Left lung (tissue), 10 donors: ENCODE results near the gene ZNF76. TPM values are rescaled to one million over a fixed set of nuclear protein-coding genes. Genes with fewer than 3 reads are reported as not detected.

Experiments used
- ATAC-seq: fragments of 200-7000 bp; cut with Tn5 transposase; one replicate; pipeline ENCODE4 v1.9.1; 2020; ENCODE audit warnings: moderate library complexity
- DNase-seq, 4 donors: peaks; one replicate each; pipeline ENCODE4 v3.0.0-alpha.2; 2013 to 2020
- H3K27ac ChIP-seq, 2 donors: fragments of 200-600 bp; sonication (generic) in 1 of 2; one replicate each; pipeline versions ENCODE4 v1.5.0 to v1.8.0; 2020 to 2021
- H3K27me3 ChIP-seq, 2 donors: fragments of 200-600 bp; sonication (generic) in 1 of 2; one replicate each; pipeline versions ENCODE4 v1.5.0 to v1.8.0; 2020 to 2021
- H3K36me3 ChIP-seq, 2 donors: fragments of 200-600 bp; sonication (generic) in 1 of 2; one replicate each; pipeline versions ENCODE4 v1.5.0 to v1.8.0; 2020 to 2021
- H3K4me1 ChIP-seq, 2 donors: fragments of 200-600 bp; one replicate each; pipeline ENCODE4 v1.8.0; 2021
- H3K4me3 ChIP-seq, 2 donors: fragments of 200-600 bp; sonication (generic) in 1 of 2; one replicate each; pipeline versions ENCODE4 v1.5.0 to v1.8.0; 2020 to 2021; ENCODE audit warnings: mild to moderate bottlenecking in 1 of 2
- H3K9me3 ChIP-seq, 2 donors: fragments of 200-600 bp; sonication (generic) in 1 of 2; one replicate each; pipeline versions ENCODE4 v1.5.0 to v1.8.0; 2020 to 2021
- CTCF ChIP-seq, 2 donors: fragments of 200-600 bp; sonication (generic) in 1 of 2; IDR thresholded peaks; one replicate each; pipeline versions ENCODE4 v1.5.0 to v1.8.0; 2021; ENCODE audit warnings: antibody characterized with exemption in 2 of 2
- intact Hi-C, 2 donors: fragments of 100-400 bp; cut with DNase I; formaldehyde crosslinking; loops; one replicate each; pipeline versions ENCODE4 v1.11.2 to v1.14.2; 2022
- polyA plus RNA-seq, 6 donors: library from polyadenylated mRNA; unstranded; fragments of 120-200 nt; gene quantifications; one replicate each; pipeline ENCODE4 v1.2.1, GENCODE V29; 2013; ENCODE audit not compliant: insufficient read length in 6 of 6
- total RNA-seq, 2 donors: library from RNA; stranded (reverse); fragmentation: NEBNext Ultra II Directional; extraction: Animal tissue kit (Norgen Biotek cat#: 25700); gene quantifications; one replicate each; pipeline ENCODE4 v1.2.1, GENCODE V29; 2021
- donor health status: DM: no; HTN: yes; CAD: no.
- donor health status: DM: no; HTN: no; CAD: no.

The ZNF76 gene
- total and polyA plus RNA-seq, 8 donors: 28.3 to 44.4 (median 41.0) TPM

- no peaks in the 10 kb centered on the region for H3K27me3 ChIP-seq
- no peak overlapping the region for H3K4me3 ChIP-seq
- DNase-seq (no peak), ATAC-seq (no peak)
- intact Hi-C loops: no loop called here
- H3K36me3 ChIP-seq: peaks cover 0 to 64% of the 10 kb centered on the region in 2 donors
- no peak overlapping the region for H3K27ac ChIP-seq
- H3K4me1 ChIP-seq: no peaks in the 10 kb centered on the region
- no peak for TF ChIP-seq CTCF (IDR thresholded peaks at IDR 0.05)
- H3K9me3 ChIP-seq: no peaks in the 10 kb centered on the region
Measured at GRCh38 chr6:35282472-35282871, 22.9 kb downstream of the ZNF76 start.

- Histone ChIP-seq H3K36me3 (peaks cover 0 to 73% of the 10 kb centered on the region in 2 donors), H3K27me3 (no peaks in the 10 kb centered on the region), H3K4me1 (no peaks in the 10 kb centered on the region), H3K4me3 (no peak overlapping the region), H3K9me3 (no peaks in the 10 kb centered on the region), H3K27ac (no peak overlapping the region)
- ATAC-seq (no peak), DNase-seq (no peak)
- intact Hi-C loops: no loop called here
- no peak for TF ChIP-seq CTCF (IDR thresholded peaks at IDR 0.05)
Measured at GRCh38 chr6:35283361-35283760, 23.8 kb downstream of the ZNF76 start.

- intact Hi-C loops: no loop called here
- no peak for TF ChIP-seq CTCF (IDR thresholded peaks at IDR 0.05)
- Histone ChIP-seq H3K9me3 (no peaks in the 10 kb centered on the region), H3K4me3 (no peak overlapping the region), H3K36me3 (peaks cover 0 to 100% of the 10 kb centered on the region in 2 donors), H3K27me3 (no peaks in the 10 kb centered on the region), H3K4me1 (no peaks in the 10 kb centered on the region), H3K27ac (no peak overlapping the region)
- DNase-seq: no peak
- ATAC-seq: no peak
Measured at GRCh38 chr6:35287671-35288396, 28.3 kb downstream of the ZNF76 start.

- H3K27me3 ChIP-seq: no peaks in the 10 kb centered on the region
- intact Hi-C loops: no loop called here
- no peak for TF ChIP-seq CTCF (IDR thresholded peaks at IDR 0.05)
- no peaks in the 10 kb centered on the region for H3K4me1 ChIP-seq
- H3K36me3 ChIP-seq: peaks cover 0 to 100% of the 10 kb centered on the region in 2 donors
- ATAC-seq (no peak), DNase-seq (no peak)
- no peaks in the 10 kb centered on the region for H3K9me3 ChIP-seq
- H3K4me3 ChIP-seq: no peak overlapping the region
- no peak overlapping the region for H3K27ac ChIP-seq
Measured at GRCh38 chr6:35288834-35289233, 29.3 kb downstream of the ZNF76 start.

- intact Hi-C loops: no loop called here
- peaks cover 0 to 100% of the 10 kb centered on the region in 2 donors for H3K36me3 ChIP-seq
- ATAC-seq (no peak), DNase-seq (no peak)
- peaks cover 0 to 2% of the 10 kb centered on the region in 2 donors for H3K4me1 ChIP-seq
- no peak for TF ChIP-seq CTCF (IDR thresholded peaks at IDR 0.05)
- no peak overlapping the region for H3K27ac ChIP-seq
- no peak overlapping the region for H3K4me3 ChIP-seq
- H3K9me3 ChIP-seq: no peaks in the 10 kb centered on the region
- H3K27me3 ChIP-seq: no peaks in the 10 kb centered on the region
Measured at GRCh38 chr6:35291491-35291890, 32.0 kb downstream of the ZNF76 start.
